ENCODE measurements around the gene VDAC2.
A peak's percentile ranks its signal among the peaks of the same experiment; 100 is the strongest.
"Not testable (repeated sequence)": the region's sequence is repeated elsewhere in the genome, so short reads cannot be mapped to it uniquely, and the experiment has no call there.

The VDAC2 gene

DNA sequence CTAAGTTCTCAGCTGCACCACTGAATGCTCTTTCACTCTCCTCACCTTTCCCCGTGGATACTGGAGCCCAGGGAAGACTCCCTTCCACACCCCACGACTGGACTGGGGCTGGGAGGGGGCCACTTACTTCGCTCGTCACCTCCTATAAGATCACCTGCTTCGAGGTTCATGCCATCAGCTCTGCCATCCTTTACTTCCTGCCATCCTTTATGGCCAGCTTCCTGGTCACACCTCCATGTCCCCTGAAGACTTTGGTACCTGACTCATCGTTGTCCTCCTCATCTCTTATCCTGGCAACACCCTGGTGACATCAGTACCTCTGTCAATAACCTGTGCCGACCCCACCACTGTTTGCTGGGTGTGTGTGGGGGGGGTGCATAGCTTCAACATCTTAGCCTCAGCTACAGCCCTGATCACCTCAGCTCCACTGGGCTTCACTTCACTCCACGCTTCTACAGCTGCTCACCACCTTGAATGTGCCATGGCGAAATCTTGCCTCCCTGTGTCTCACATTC, 8.7 kb upstream of the VDAC2 start:
- DNase-seq: no peak

DNA sequence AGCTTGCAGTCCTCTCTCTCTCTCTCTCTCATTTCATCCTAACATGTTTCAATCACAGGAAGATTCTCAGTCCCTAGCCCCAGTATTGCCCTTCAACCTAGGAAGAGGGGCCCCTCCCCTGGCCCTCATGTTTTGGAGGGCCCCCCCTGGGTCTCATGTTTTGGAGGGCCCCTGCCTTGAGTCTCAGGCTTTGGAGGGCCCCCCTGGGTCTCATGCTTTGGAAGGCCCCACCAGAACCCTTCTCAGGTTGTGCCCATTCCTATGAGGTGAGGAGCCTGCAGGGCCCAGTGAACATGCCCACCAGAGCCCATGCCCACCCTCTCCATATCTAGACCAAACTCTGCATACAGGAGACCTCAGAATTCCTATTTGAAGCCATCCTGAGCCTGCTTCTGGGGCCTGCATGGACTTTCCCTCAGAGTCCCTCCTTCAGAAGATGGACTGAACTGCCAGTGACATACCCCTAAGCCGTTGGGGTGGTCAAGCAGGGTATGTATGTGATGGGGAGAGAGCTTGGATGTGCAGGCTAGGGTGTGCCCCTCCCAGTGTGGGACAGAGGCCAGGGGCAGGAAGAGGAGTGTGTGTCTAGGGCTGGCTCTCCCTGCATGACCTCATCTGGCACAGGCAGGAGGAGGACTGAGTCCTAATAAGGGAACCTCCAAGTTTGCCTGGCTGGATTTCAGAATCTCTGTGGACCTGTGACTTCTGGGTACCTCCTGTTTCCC, 8.1 kb upstream of the VDAC2 start:
- no peak for DNase-seq

DNA sequence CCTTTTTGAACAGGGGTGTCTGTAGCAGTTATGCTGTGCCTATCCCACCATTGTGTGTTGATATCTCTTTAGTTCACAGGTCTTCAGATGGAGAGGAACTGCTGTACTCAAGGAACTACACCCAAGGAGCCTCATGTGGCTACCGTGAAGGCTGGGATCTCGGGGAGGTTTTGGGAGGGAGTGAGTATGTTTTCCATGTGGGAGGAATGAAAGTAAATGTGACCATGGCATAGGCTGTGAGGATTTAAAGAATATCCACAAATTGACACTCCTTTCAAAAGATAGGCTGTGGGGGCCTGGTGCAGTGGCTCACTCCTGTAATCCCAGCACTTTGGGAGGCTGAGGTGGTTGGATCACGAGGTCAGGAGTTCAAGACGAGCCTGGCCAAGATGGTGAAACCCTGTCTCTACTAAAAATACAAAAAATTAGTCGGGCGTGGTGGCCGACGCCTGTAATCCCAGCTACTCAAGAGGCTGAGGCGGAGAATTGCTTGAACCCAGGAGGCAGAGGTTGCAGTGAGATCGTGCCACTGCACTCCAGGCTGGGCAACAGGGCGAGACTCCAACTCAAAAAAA, 7.5 kb upstream of the VDAC2 start:
- DNase-seq: not testable (repeated sequence)

DNA sequence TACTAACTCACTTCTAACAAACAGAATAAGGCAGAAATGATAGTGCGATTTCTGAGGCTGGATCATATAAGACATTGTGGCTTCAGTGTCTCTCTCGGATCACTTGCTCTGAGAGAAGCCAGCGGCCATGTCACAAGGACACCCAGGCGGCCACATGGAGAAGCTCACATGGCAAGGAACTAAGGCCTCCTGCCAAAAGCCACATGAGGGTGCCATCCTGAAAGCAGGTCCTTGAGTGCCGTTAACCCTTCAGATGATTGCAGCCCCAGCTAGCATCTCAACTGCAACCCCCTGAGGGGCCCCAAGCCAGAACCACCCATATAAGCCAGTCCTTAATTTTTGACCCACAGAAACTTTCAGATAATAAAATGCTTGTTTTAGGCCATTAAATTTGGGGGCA, 6.9 kb upstream of the VDAC2 start:
- DNase-seq: no peak

DNA sequence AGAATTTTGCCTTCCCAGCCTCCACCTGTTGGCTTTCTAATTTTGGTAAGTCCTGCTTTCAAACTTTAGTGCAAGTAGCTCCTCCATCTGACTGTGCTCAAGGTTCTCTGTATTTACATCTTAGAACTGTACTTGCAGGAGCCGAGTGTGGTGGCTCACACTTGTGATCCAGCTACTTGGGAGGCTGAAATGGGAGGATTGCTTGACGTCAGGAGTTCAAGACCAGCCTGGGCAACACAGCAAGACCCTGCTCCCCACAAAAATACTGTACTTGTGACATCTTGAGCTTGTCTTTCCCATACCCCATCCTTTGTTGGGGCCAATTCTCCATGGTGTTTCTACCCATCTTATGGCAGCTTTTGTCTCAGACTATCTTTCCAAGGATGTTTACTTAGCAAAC, 4.7 kb upstream of the VDAC2 start:
- no peak for DNase-seq

DNA sequence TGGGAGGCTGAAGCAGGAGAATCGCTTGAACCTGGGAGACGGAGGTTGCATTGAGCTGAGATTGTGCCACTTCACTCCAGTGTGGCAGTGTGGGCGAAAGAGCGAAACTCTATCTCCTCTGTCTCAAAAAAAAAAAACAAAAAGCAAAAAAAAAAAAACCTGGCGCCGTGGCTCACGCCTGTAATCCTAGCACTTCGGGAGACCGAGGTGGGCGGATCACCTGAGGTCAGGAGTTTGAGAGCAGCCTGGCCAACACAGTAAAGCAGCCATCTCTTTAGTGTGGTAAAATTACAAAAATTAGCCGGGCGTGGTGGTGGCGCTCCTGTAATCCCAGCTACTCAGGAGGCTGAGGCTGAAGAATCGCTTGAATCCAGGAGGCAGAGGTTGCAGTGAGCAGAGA, 4.0 kb upstream of the VDAC2 start:
- DNase-seq: not testable (repeated sequence)

DNA sequence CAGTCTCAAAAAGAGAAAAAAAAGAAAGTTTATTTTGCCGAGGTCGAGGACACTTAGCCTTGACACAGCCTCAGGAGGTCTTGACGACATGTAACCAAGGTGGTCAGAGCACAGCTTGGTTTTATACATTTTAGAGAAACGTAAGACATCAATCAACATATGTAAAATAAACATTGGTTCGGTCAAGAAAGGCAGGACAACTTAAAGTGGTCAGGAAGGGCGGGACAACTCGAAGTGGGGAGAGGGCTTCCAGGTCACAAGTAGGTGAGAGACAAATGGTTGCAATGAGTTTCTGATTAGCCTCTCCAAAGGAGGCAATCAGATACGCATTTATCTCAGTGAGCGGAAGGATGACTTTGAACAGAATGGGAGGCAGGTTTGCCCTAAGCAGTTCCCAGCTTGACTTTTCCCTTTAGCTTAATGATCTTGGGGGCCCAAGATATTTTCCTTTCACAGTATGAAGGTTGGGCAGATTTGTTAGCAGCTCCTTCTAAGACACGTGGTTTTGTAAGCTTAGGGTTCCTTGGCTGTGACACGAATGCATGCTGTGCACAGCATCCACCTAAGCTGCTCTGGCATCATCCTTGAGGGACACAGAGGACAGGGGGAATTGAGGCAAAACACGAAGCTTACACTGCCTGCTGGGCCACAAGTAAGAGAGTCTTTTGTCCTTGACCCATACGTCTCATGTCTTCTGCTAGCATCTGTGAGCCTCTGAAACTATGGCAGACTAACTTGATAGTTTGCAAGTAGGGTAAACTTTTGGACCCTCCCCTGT, 3.3 kb upstream of the VDAC2 start:
- DNase-seq: no peak

DNA sequence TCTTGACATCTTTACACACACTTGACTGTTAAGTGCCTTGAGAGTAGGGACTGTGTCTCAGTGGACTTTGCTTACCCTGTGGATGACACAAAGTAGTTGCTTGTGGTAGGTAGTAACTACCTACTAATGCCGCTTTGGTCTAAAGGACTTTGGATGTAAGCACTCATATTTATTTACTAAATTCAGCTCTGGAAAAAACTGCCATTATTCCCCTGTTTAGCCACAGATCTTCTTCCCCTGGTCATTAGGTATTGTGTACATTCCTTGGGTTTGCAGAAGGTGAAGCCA, 2.8 kb upstream of the VDAC2 start:
- no peak for DNase-seq

DNA sequence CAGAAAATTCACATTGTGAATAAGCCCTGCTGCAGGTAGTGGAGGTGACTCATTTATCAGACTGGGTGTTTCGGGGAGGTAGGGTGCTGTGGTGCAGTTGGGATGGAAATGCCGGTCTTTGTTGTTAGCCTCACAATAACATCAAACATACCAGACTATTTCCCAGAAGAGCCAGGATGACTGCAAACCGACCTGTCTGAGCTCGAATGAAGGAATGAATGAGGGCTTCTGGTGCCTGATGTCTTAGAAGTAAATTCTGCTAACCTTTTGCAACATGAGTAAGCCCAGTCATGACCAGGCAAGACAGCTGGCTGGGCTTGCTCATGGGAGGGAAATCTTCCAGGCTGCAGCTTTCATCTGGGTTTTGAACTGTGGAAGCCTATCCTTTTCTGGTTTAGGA, 2.4 kb upstream of the VDAC2 start:
- DNase-seq: no peak

DNA sequence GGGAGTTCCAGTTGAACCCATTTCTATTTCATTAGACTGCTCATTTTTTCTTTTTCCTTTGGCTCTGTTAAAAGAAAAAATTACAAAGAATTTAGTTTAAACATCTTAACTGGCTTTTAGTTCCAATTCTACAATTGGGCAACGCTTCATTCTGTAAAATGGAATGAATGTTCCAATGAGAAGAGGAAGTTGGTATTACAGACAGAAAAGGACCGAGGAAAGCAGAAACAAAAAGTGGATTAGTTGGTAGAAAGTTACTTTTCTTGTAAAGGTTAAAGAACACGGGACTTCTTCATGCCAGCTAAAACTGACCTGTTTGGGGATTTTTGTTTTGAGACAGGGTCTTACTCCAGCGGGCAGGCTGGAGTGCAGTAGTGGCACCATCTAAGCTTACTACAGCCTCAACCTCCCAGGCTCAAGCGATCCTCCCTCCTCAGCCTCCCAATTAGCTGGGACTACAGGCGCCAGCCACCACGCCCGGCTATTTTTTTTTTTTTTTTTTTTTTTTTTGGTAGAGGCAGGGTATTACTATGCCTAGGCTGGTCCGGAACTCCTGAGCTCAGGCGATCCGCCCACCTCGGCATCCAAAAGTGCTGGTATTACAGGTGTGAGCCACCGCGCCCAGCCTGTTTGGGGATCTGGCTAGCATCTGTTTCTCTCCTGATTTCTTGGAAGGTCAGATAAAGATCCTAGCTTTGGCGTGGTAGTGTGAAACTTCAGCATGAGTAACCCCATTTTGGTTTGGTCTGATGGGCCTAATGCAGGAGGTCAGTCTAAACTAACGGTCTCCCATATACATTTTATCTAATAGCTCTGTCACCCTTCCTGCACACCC, 1.3 kb upstream of the VDAC2 start:
- DNase-seq: no peak

DNA sequence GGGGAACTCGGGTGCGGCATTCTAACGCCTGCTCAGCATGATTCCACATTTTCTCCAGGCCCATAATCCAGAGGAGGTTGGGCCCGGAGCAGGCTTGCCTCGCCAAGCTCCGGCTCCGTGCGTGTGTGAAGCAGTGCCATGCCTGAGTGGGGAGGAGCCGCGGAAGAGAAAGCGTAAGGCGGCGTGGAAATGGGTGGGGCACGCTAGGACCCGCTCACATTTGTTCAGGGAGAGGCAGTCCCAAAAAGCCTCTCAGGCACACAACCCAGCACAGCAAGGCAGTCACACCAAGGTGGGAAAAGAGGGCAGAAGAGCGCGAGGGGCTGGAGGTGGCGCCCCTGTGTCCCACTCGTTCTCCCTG, 695 bp upstream of the VDAC2 start:
- DNase-seq: no peak

DNA sequence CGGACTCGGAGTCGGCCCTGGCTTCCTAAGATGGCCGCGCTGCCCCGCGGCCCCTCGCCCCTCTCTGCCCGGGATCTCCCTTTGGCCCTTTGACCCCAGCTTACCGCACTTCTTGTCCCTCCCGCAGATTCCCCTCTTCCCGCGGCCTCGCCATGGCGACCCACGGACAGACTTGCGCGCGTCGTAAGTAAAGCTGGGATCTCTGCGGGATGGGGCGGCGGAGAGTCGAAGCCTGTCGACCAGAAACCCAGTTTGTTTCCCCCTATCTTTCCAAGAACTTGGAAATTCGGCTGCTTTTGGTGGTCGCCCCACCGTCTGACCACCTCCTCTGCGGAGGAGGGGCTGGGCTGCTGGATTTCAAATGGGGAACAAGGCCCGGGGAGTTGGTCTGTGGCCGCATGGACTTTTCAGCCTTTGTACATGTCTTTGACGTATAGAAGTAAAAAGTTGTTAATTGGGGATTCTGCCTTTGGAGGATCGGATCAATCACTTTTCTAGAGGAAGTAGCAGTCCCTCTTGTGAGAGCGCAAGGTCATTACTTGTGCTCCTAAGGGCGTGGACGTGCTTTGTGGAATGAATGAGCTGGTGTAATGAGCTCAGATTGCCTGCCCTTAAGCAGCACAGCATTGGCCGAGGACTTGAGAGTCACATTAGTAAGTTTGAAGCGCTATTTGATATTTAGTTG, 553 bp downstream of the VDAC2 start:
- no peak for DNase-seq

DNA sequence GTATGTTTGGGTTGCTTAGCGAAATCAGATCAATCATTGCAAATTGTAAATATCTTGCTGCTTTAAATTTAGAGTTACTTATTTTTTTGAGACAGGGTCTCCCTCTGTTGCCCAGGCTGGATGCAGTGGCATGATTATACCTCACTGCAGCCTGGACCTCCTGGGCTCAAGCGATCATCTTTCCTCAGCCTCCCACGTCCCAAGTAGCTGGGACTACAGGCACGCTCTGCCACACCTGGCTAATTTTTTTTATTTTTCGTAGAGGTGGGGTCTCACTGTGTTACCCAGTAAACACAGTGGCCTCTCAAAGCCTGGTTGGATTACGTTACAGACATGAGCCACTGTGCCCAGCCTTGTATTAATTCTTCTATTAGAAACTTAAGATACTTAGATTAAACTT, 1.7 kb downstream of the VDAC2 start:
- no peak for DNase-seq

DNA sequence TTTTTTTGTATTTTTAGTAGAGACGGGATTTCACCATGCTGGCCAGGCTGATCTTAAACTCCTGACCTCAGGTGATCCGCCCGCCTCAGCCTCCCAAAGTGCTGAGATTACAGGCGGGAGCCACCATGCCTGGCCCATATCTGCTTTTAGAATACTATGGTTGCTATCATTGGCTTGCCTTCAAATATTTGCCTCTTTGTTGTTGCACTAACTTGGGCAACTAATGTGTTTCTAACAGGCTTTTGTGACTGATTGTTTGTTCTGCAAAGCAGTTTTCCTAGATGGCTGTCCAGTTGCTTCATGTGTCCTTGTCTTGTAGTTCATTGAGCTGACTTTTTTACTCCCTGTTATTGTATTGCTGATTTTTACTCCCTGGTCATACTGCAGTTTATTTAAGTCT, 9.7 kb downstream of the VDAC2 start:
- no peak for DNase-seq

DNA sequence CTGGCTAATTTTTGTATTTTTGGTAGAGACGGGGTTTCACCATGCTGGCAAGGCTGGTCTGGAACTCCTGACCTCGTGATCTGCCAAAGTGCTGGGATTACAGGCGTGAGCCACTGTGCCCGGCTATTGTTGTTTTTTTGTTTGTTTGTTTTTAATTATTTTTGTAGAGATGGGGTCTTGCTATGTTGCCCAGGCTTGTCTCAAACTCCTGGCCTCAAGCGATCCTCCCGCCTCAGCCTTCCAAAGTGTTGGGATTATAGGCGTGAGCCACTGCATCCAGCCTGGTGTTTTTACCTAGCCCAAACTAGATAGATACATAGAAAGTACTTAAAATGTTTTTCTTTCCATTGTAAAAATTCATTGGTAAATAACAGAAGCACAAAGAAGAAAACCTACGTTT, 10.9 kb downstream of the VDAC2 start:
- not testable (repeated sequence) for DNase-seq

DNA sequence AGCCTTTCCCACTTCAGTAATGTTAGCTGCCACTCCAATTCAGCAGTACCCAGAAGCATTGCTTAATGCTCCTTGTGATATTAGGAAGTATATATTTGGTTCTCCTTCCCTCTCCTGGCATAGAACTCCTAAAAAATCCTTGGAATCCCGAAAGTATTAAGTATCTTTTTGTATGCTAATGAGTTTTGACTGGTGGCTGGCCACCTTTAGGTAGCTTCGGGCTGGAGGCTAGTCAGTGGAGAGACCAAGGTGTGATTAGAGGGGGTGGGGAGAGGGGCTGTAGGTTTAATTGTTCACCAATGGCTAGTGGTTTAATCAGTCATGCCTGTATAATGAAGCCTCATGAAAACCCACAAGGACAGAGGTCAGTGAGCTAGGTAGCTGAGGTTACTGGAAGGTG, 12.9 kb downstream of the VDAC2 start:
- DNase-seq: no peak

DNA sequence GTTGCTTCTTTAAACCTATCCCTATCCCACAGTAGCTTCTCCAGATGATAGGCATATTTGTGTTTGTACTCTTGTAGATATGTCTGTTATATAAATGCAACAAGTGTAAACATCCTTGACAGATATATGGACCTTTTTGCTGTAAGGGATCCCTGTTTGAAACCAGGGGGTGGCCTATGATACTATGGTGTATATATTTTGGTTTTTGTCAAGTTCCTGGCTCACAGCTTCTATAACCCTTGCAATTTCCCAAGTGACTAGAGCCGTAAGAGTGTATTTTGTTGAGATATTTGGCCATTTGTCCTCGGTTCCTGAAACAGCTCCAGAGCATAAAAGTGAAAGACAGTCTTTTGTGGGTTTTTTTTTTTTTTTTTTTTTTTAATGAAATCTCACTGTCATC, 15.5 kb downstream of the VDAC2 start:
- no peak for DNase-seq

DNA sequence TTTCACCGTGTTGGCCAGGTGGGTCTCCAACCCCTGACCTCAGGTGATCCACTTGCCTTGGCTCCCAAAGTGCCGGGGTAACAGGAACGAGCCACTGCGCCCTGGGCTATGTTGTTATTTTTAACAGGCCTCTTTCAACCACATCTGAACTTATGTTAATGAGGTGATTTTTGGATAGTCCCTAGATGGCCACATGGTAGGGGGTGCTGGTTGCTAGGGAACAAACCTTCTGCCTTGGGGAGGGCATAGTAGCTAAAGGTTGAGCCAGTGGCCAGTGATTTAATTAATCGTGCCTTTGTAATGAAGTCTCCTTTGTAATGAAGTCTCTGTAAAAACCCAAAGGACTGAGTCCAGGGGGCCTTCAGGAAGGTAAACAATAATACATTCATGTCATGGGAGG, 16.1 kb downstream of the VDAC2 start:
- DNase-seq: no peak

DNA sequence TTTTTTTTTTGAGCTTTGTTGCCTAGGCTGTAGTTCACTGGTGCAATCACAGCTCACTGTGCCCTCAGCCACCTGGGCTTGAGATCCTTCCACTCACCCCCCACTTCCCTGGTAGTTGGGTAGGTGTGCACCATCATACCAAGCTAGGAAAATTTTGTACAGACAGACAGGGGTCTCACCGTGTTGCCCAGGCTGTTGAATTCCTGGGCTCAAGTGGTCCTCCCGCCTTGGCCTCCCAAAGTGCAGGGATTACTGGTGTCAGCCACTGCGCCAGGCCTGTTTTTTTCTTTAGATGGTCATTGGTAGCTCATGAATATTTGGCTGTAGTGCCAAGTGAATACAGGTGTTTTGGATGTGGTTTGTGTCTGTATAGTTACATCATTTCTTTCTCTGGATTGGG, 17.7 kb downstream of the VDAC2 start:
- DNase-seq: no peak

DNA sequence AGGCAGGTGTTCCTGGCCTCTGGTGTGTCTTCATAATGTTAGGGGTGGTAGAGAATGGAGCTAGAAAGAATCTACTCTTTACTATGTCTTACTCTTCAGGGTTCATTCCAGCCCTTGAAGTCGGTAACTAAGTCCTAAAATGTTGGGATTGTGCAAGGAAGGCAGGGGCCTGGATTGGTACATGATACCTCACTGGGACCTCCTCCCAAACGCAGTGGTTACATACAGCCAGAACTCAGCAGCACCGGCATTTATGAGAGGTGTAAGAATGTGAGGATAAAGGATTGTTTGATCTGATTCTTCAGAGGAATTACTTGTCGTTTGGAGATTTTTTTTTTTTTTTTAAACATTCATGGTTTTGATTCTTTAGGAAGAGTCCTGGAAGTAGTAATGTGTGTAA, 18.2 kb downstream of the VDAC2 start:
- no peak for DNase-seq

DNA sequence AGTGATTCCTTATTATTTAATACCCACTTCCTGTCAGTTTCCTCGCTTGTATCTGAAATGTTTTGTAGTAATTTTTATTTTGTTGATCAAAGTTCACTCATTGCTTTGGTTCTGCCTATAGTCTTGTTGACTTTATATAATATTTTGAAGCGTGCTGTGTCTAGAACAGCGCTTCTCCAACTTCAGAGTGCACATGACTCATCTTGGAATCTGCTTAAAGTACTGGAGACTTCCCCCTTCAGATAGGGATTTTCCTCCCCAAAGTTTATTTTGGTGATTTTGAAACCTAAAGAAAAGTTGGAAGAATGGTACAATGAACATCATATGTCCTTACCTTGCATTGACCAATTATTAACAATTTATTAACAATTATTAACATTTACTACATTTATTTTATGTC, 19.4 kb downstream of the VDAC2 start:
- DNase-seq: no peak

DNA sequence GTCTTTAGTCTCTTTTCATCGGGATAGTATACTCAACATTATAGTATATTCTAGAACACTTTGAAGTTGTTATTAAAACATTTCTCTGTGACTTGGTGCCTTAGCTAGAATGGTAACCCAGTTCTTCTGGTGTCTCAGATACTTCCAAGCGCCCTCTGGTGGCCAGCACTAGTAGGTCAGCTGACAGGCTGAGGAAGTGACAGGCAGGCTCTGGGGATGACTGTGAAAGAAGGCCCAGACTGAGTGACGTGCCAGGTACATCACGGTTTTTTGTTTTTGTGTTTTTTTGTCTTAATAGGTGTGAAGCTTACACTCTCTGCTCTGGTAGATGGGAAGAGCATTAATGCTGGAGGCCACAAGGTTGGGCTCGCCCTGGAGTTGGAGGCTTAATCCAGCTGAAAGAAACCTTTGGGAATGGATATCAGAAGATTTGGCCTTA, 20.0 kb downstream of the VDAC2 start:
- DNase-seq: peak; percentile 22

Measured in NCI-H2029 treated with DMSO at 0.1 percent for 48 hours (cell line).